Measurements from ENCODE around the gene KCNA4.

DNA sequence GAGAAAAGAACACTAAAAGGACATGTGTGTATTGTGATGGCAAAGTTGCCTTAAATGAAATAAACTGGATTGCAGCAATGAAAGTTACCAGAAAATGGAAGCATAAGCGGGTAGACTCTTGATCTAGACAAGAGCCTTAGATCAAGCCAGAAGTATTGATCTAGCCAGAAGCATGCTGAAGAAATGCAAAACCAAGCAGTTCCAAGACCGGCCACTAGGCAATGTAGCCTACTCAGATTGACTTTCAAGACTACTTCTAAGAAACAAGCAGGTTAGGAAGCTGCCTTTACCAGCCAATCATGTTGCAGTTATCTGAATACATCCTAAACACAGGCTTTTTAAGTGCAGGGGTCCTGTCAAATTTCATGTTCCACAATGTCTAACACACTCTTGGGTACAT lies 54.6 kb downstream of the KCNA4 start:
- TF ChIP-seq, protein P1, sequence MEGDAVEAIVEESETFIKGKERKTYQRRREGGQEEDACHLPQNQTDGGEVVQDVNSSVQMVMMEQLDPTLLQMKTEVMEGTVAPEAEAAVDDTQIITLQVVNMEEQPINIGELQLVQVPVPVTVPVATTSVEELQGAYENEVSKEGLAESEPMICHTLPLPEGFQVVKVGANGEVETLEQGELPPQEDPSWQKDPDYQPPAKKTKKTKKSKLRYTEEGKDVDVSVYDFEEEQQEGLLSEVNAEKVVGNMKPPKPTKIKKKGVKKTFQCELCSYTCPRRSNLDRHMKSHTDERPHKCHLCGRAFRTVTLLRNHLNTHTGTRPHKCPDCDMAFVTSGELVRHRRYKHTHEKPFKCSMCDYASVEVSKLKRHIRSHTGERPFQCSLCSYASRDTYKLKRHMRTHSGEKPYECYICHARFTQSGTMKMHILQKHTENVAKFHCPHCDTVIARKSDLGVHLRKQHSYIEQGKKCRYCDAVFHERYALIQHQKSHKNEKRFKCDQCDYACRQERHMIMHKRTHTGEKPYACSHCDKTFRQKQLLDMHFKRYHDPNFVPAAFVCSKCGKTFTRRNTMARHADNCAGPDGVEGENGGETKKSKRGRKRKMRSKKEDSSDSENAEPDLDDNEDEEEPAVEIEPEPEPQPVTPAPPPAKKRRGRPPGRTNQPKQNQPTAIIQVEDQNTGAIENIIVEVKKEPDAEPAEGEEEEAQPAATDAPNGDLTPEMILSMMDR (IDR thresholded peaks at IDR 0.05) = no peak
- TF ChIP-seq POLR2A (IDR thresholded peaks at IDR 0.05) = no peak
- TF ChIP-seq POLR2AphosphoS5 (IDR thresholded peaks at IDR 0.05) = no peak
